BLaER1 (cell line): Measurements from ENCODE around the gene TMEM38A.
"Not testable (repeated sequence)": the region's sequence is repeated elsewhere in the genome, so short reads cannot be mapped to it uniquely, and the experiment has no call there.

Experiments
- H3K27ac ChIP-seq: shearing (Covaris generic); formaldehyde crosslinking; 2 replicates; pipeline ENCODE4 v1.8.1; 2022
- H3K27me3 ChIP-seq: shearing (Covaris generic); formaldehyde crosslinking; 2 replicates; pipeline ENCODE4 v1.8.1; 2022
- H3K36me3 ChIP-seq: shearing (Covaris generic); formaldehyde crosslinking; 2 replicates; pipeline ENCODE4 v1.8.1; 2022
- H3K4me1 ChIP-seq: shearing (Covaris generic); formaldehyde crosslinking; 2 replicates; pipeline ENCODE4 v1.8.1; 2022
- H3K4me2 ChIP-seq: shearing (Covaris generic); formaldehyde crosslinking; 2 replicates; pipeline ENCODE4 v1.8.1; 2022
- H3K4me3 ChIP-seq: shearing (Covaris generic); formaldehyde crosslinking; 2 replicates; pipeline ENCODE4 v1.8.1; 2022
- H3K9ac ChIP-seq: shearing (Covaris generic); formaldehyde crosslinking; 2 replicates; pipeline ENCODE4 v1.8.1; 2022
- H3K9me3 ChIP-seq: shearing (Covaris generic); formaldehyde crosslinking; 2 replicates; pipeline ENCODE4 v1.8.1; 2022
- H4K20me1 ChIP-seq: shearing (Covaris generic); formaldehyde crosslinking; 2 replicates; pipeline ENCODE4 v1.8.1; 2022
- Cebpa-rat ChIP-seq: shearing (Covaris generic); IDR thresholded peaks from 2 replicates; pipeline ENCODE4 v1.8.1; 2022

Gene TMEM38A

GRCh38 chr19:16654140-16654539 is 6.8 kb upstream of the TMEM38A start:
- no peaks in the 10 kb centered on the region for H3K9me3 ChIP-seq
- no peak overlapping the region for H3K27ac ChIP-seq
- no peaks in the 10 kb centered on the region for H3K27me3 ChIP-seq
- no peak overlapping the region for H3K9ac ChIP-seq
- no peak overlapping the region for H3K4me2 ChIP-seq
- no peak overlapping the region for H3K4me3 ChIP-seq
- peaks cover 91% of the 10 kb centered on the region for H3K36me3 ChIP-seq
- TF ChIP-seq Cebpa-rat, result no peak
- H3K4me1 ChIP-seq, result peaks cover 63% of the 10 kb centered on the region
- peaks cover 100% of the 10 kb centered on the region for H4K20me1 ChIP-seq

GRCh38 chr19:16654627-16655026 is 6.3 kb upstream of the TMEM38A start:
- TF ChIP-seq Cebpa-rat, result no peak
- H3K27ac ChIP-seq, result no peak overlapping the region
- H3K9me3 ChIP-seq, result no peaks in the 10 kb centered on the region
- H3K36me3 ChIP-seq, result peaks cover 88% of the 10 kb centered on the region
- no peak overlapping the region for H3K4me2 ChIP-seq
- H4K20me1 ChIP-seq, result peaks cover 100% of the 10 kb centered on the region
- no peak overlapping the region for H3K9ac ChIP-seq
- no peaks in the 10 kb centered on the region for H3K27me3 ChIP-seq
- H3K4me1 ChIP-seq, result peaks cover 62% of the 10 kb centered on the region
- H3K4me3 ChIP-seq, result no peak overlapping the region

GRCh38 chr19:16655727-16656126 is 5.2 kb upstream of the TMEM38A start:
- H3K27me3 ChIP-seq, result no peaks in the 10 kb centered on the region
- H3K4me2 ChIP-seq, result no peak overlapping the region
- no peak overlapping the region for H3K27ac ChIP-seq
- peaks cover 84% of the 10 kb centered on the region for H3K36me3 ChIP-seq
- H4K20me1 ChIP-seq, result peaks cover 89% of the 10 kb centered on the region
- H3K9me3 ChIP-seq, result no peaks in the 10 kb centered on the region
- no peak overlapping the region for H3K4me3 ChIP-seq
- no peak overlapping the region for H3K9ac ChIP-seq
- TF ChIP-seq Cebpa-rat, result no peak
- H3K4me1 ChIP-seq, result peaks cover 51% of the 10 kb centered on the region

GRCh38 chr19:16657384-16657783 is 3.6 kb upstream of the TMEM38A start:
- peaks cover 73% of the 10 kb centered on the region for H4K20me1 ChIP-seq
- no peak overlapping the region for H3K27ac ChIP-seq
- no peak overlapping the region for H3K9ac ChIP-seq
- no peak for TF ChIP-seq Cebpa-rat
- no peak overlapping the region for H3K4me3 ChIP-seq
- peaks cover 51% of the 10 kb centered on the region for H3K4me1 ChIP-seq
- no peaks in the 10 kb centered on the region for H3K9me3 ChIP-seq
- H3K36me3 ChIP-seq, result peaks cover 67% of the 10 kb centered on the region
- H3K27me3 ChIP-seq, result no peaks in the 10 kb centered on the region
- no peak overlapping the region; the same call in 1 of the 2 replicates for H3K4me2 ChIP-seq

GRCh38 chr19:16659464-16659831 is 1.5 kb upstream of the TMEM38A start:
- Histone ChIP-seq H3K4me1 (peaks cover 69% of the 10 kb centered on the region), H3K9ac (peak overlapping the region; percentile 85), H3K27ac (peak overlapping the region; percentile 82), H3K9me3 (no peaks in the 10 kb centered on the region), H3K36me3 (peaks cover 47% of the 10 kb centered on the region), H3K4me2 (peak overlapping the region; percentile 100), H4K20me1 (peaks cover 52% of the 10 kb centered on the region), H3K4me3 (peak overlapping the region; percentile 78), H3K27me3 (no peaks in the 10 kb centered on the region)
- no peak for TF ChIP-seq Cebpa-rat

GRCh38 chr19:16659832-16660708 is 869 bp upstream of the TMEM38A start, which contains the start of gene SMIM7:
Gene SMIM7 (minus strand): TSS chr19:16660144. CDS start chr19:16660110, 34 bp downstream.
- Histone ChIP-seq H3K9me3 (no peaks in the 10 kb centered on the region), H3K4me2 (peak within 1 kb of the TSS; percentile 100), H3K9ac (peak within 1 kb of the TSS; percentile 85), H3K27ac (peak within 1 kb of the TSS; percentile 82), H4K20me1 (peaks cover 46% of the 10 kb centered on the region), H3K4me3 (peak within 1 kb of the TSS; percentile 78), H3K4me1 (peaks cover 69% of the 10 kb centered on the region), H3K36me3 (peaks cover 41% of the 10 kb centered on the region), H3K27me3 (no peaks in the 10 kb centered on the region)
- TF ChIP-seq Cebpa-rat, result no peak

GRCh38 chr19:16661480-16662034 is 618 bp downstream of the TMEM38A start:
- Histone ChIP-seq H3K27ac (peak overlapping the region; percentile 82), H3K36me3 (peaks cover 29% of the 10 kb centered on the region), H3K9me3 (no peaks in the 10 kb centered on the region), H3K4me3 (peak overlapping the region; percentile 78), H3K9ac (peak overlapping the region; percentile 85), H4K20me1 (peaks cover 31% of the 10 kb centered on the region), H3K27me3 (no peaks in the 10 kb centered on the region), H3K4me2 (peak overlapping the region; percentile 97), H3K4me1 (peaks cover 59% of the 10 kb centered on the region)
- TF ChIP-seq Cebpa-rat, result no peak

GRCh38 chr19:16668176-16668575 is 7.2 kb downstream of the TMEM38A start:
- Histone ChIP-seq H3K4me3 (no peak overlapping the region), H3K9me3 (no peaks in the 10 kb centered on the region), H3K4me2 (no peak overlapping the region), H3K27ac (no peak overlapping the region), H3K9ac (no peak overlapping the region), H4K20me1 (no peaks in the 10 kb centered on the region), H3K27me3 (no peaks in the 10 kb centered on the region), H3K36me3 (peaks cover 23% of the 10 kb centered on the region), H3K4me1 (peaks cover 10% of the 10 kb centered on the region)
- no peak for TF ChIP-seq Cebpa-rat

- H4K20me1 ChIP-seq, H3K4me3 ChIP-seq, H3K27ac ChIP-seq, H3K4me2 ChIP-seq, H3K27me3 ChIP-seq, H3K9ac ChIP-seq, H3K4me1 ChIP-seq, H3K9me3 ChIP-seq: not testable (repeated sequence)
- peaks cover 23% of the 10 kb centered on the region for H3K36me3 ChIP-seq
These were observed 7.8 kb downstream of the TMEM38A start for GRCh38 chr19:16668702-16669101.

GRCh38 chr19:16670291-16670690 is 9.4 kb downstream of the TMEM38A start:
- H3K4me2 ChIP-seq, result no peak overlapping the region
- no peaks in the 10 kb centered on the region for H4K20me1 ChIP-seq
- peaks cover 23% of the 10 kb centered on the region for H3K36me3 ChIP-seq
- no peak overlapping the region for H3K27ac ChIP-seq
- H3K9ac ChIP-seq, result no peak overlapping the region
- H3K4me1 ChIP-seq, result no peaks in the 10 kb centered on the region
- H3K9me3 ChIP-seq, result no peaks in the 10 kb centered on the region
- no peaks in the 10 kb centered on the region for H3K27me3 ChIP-seq
- no peak for TF ChIP-seq Cebpa-rat
- H3K4me3 ChIP-seq, result no peak overlapping the region
